K562 (cell line): Measurements from ENCODE around the gene DHX29. TPM values are rescaled to one million over a fixed set of nuclear protein-coding genes. Genes with fewer than 3 reads are reported as not detected.
"Not testable (repeated sequence)": the region's sequence is repeated elsewhere in the genome, so short reads cannot be mapped to it uniquely, and the experiment has no call there.

Experiments used
- ATAC-seq: fragments of 200-7000 bp; cut with Tn5 transposase; 3 replicates; pipeline ENCODE4 v1.9.1; 2020; ENCODE audit warnings: moderate library complexity
- BruUV-seq: library from RNA; stranded (reverse); fragments of 400-500 nt; replicated peaks from 2 replicates; lab custom pipeline; 2021; lab: Mats Ljungman, UMichigan
- CTCF ChIA-PET: fragments of 300-600 bp; formaldehyde crosslinking; extraction: SDS; loops from one replicate; lab custom pipeline; 2021; ENCODE audit warnings: low intra/inter-chr PET ratio; lab: Yijun Ruan, JAX
- POLR2A ChIA-PET: fragments of 300-600, 350-650 bp; sonication (Branson Sonifier 250); formaldehyde crosslinking; extraction: SDS; loops from one replicate; lab custom pipeline; 2021; ENCODE audit warnings: antibody characterized with exemption, inconsistent platforms; lab: Yijun Ruan, JAX
- DNase-seq, 4 experiments: peaks; one replicate each; pipeline versions ENCODE4 v3.0.0 to v3.0.0-alpha.2; 2011 to 2018; ENCODE audit warnings: low spot score in 3 of 4, mixed read lengths in 3 of 4; ENCODE audit errors: extremely low read depth in 1 of 4
- FAIRE-seq: peaks from 2 replicates; lab custom pipeline; 2011; peaks lifted over from hg19 to GRCh38; lab: Jason Lieb, UNC
- H2AFZ ChIP-seq: 2 replicates; pipeline ENCODE4 v1.6.0; 2011; ENCODE audit warnings: low read depth, low read length, control low read depth, inconsistent platforms
- H3K27ac ChIP-seq: fragments of 200-600 bp; 3 replicates; pipeline ENCODE4 v1.8.0; 2011; ENCODE audit warnings: low read depth, mild to moderate bottlenecking, control low read depth, inconsistent platforms, low read length, moderate library complexity, mixed read lengths; ENCODE audit errors: extremely low read depth
- H3K27me3 ChIP-seq, 2 experiments: fragments of 300-600 bp in 1 of 2; 2 replicates in 1 of 2; 3 replicates in 1 of 2; pipeline versions ENCODE4 v1.6.0 to v1.8.0; 2011; ENCODE audit warnings: inconsistent platforms in 2 of 2, low read length in 2 of 2, mild to moderate bottlenecking in 1 of 2, mixed read lengths in 1 of 2, moderate library complexity in 1 of 2; ENCODE audit not compliant: control insufficient read depth in 2 of 2, insufficient read depth in 2 of 2
- H3K36me3 ChIP-seq: fragments of 300-600 bp; 3 replicates; pipeline ENCODE4 v1.8.0; 2011; ENCODE audit warnings: mild to moderate bottlenecking, low read length, inconsistent platforms; ENCODE audit not compliant: control insufficient read depth, insufficient read depth
- H3K4me1 ChIP-seq, 2 experiments: fragments of 200-600 bp in 1 of 2; replicated peaks in 1 of 2; 2 replicates in 1 of 2; 3 replicates in 1 of 2; pipeline versions ENCODE4 v1.5.1 to v1.8.0; 2011; ENCODE audit warnings: inconsistent platforms in 2 of 2, low read length in 2 of 2, mild to moderate bottlenecking in 1 of 2, mixed read lengths in 1 of 2, moderate library complexity in 1 of 2; ENCODE audit not compliant: control insufficient read depth in 2 of 2, insufficient read depth in 2 of 2
- H3K4me2 ChIP-seq: 2 replicates; pipeline ENCODE4 v1.6.1; 2011; ENCODE audit warnings: low read length, control low read depth, inconsistent platforms, mixed read lengths; ENCODE audit not compliant: insufficient read depth
- H3K4me3 ChIP-seq: fragments of 200-600 bp; sonication (generic), shearing (Covaris generic); 2 replicates; pipeline ENCODE4 v1.5.1; 2016; ENCODE audit warnings: control low read depth, inconsistent platforms
- H3K79me2 ChIP-seq: fragments of 200-600 bp; 3 replicates; pipeline ENCODE4 v1.8.0; 2011; ENCODE audit warnings: low read length, inconsistent platforms; ENCODE audit not compliant: control insufficient read depth, insufficient read depth
- H3K9ac ChIP-seq, 2 experiments: 2 replicates each; pipeline versions ENCODE4 v1.6.0 to v1.6.1; 2011; ENCODE audit warnings: low read depth in 2 of 2, low read length in 2 of 2, control low read depth in 1 of 2, inconsistent platforms in 1 of 2, mild to moderate bottlenecking in 1 of 2, mixed read lengths in 1 of 2; ENCODE audit not compliant: insufficient read depth in 1 of 2
- H3K9me1 ChIP-seq: one replicate; pipeline ENCODE4 v1.6.0; 2011; ENCODE audit warnings: inconsistent platforms, mild to moderate bottlenecking, low read length, moderate library complexity; ENCODE audit not compliant: control insufficient read depth, insufficient read depth
- H3K9me3 ChIP-seq: replicated peaks from 2 replicates; pipeline ENCODE4 v1.5.1; 2011; ENCODE audit warnings: low read depth, low read length, inconsistent platforms; ENCODE audit not compliant: control insufficient read depth, insufficient read depth
- H4K20me1 ChIP-seq: replicated peaks from 2 replicates; pipeline ENCODE4 v1.6.1; 2011; ENCODE audit warnings: low read length, inconsistent platforms, mixed read lengths; ENCODE audit not compliant: control insufficient read depth, insufficient read depth
- ADNP ChIP-seq: fragments of 200-800 bp; sonication (Bioruptor generic); IDR thresholded peaks from 2 replicates; pipeline ENCODE4 v1.6.1; 2016; ENCODE audit warnings: missing genetic modification characterization, missing compliant biosample characterization
- ARID1B ChIP-seq: fragments of 450-650 bp; IDR thresholded peaks from 2 replicates; pipeline ENCODE4 v1.6.1; 2016; ENCODE audit warnings: antibody characterized with exemption, mild to moderate bottlenecking, inconsistent platforms
- BCOR ChIP-seq: fragments of 450-650 bp; IDR thresholded peaks from 2 replicates; pipeline ENCODE4 v1.6.1; 2016
- CBFA2T2 ChIP-seq: fragments of 450-650 bp; conservative IDR thresholded peaks from 2 replicates; pipeline ENCODE4 v1.6.1; 2017; ENCODE audit warnings: mild to moderate bottlenecking
- CBX5 ChIP-seq: IDR thresholded peaks from 2 replicates; pipeline ENCODE4 v1.6.1; 2014; ENCODE audit warnings: low read depth, borderline replicate concordance
- EGR1 ChIP-seq: fragments of 450-650 bp; conservative IDR thresholded peaks from 2 replicates; pipeline ENCODE4 v1.6.1; 2017; ENCODE audit warnings: mild to moderate bottlenecking
- GTF3C2 ChIP-seq: IDR thresholded peaks from 3 replicates; pipeline ENCODE4 v1.6.1; 2011; ENCODE audit warnings: borderline replicate concordance, mild to moderate bottlenecking, moderate library complexity; ENCODE audit not compliant: insufficient read length; ENCODE audit errors: extremely low read depth
- KDM1A ChIP-seq, 2 experiments: fragments of 450-650 bp; IDR thresholded peaks; 2 replicates each; pipeline ENCODE4 v1.6.1; 2016; ENCODE audit warnings: mild to moderate bottlenecking in 2 of 2
- MEF2A ChIP-seq: IDR thresholded peaks from 2 replicates; pipeline ENCODE4 v1.6.1; 2011; ENCODE audit warnings: low read depth, mild to moderate bottlenecking, low read length, moderate library complexity; ENCODE audit not compliant: control insufficient read depth
- NCOR1 ChIP-seq: fragments of 450-650 bp; IDR thresholded peaks from 2 replicates; pipeline ENCODE4 v1.6.1; 2016; ENCODE audit warnings: mild to moderate bottlenecking, moderate library complexity
- POLR2AphosphoS5 ChIP-seq: IDR thresholded peaks from 2 replicates; pipeline ENCODE4 v1.6.1; 2011; ENCODE audit warnings: mild to moderate bottlenecking, low read depth, low read length, moderate library complexity; ENCODE audit not compliant: control insufficient read depth, insufficient read depth
- TAL1 ChIP-seq: fragments of 450-650 bp; IDR thresholded peaks from 2 replicates; pipeline ENCODE4 v1.6.1; 2016; ENCODE audit warnings: mild to moderate bottlenecking
- TCF3 ChIP-seq: sonication (generic); formaldehyde crosslinking; IDR thresholded peaks from 2 replicates; pipeline ENCODE4 v1.4.0; 2020; ENCODE audit warnings: mild to moderate bottlenecking, missing genetic modification reagents
- TRIM24 ChIP-seq, 2 experiments: fragments of 450-650 bp; IDR thresholded peaks; 2 replicates each; pipeline ENCODE4 v1.6.1; 2016
- ZBTB17 ChIP-seq: fragments of 450-650 bp; formaldehyde crosslinking; IDR thresholded peaks from 2 replicates; pipeline ENCODE4 v1.4.0; 2020; ENCODE audit warnings: mild to moderate bottlenecking
- ZNF146 ChIP-seq: IDR thresholded peaks from one replicate; pipeline ENCODE4 v1.6.1; 2018; ENCODE audit warnings: missing compliant biosample characterization; ENCODE audit not compliant: unreplicated experiment
- ZNF764 ChIP-seq: fragments of 250-450 bp; sonication (Bioruptor Pico); IDR thresholded peaks from 2 replicates; pipeline ENCODE4 v1.4.0; 2020; ENCODE audit warnings: low read depth, mild to moderate bottlenecking, moderate library complexity
- WGBS: fragments of 100-300 bp; shearing (Covaris generic); methylation state at CpG from one replicate; pipeline ENCODE4 v1.1.6; 2016; ENCODE audit warnings: low coverage, mixed read lengths; ENCODE audit not compliant: insufficient coverage; ENCODE audit errors: missing lambda C conversion rate; 5-methylcytosine and 5-hydroxymethylcytosine counted together
- in situ Hi-C: fragments of 300-500 bp; cut with MboI; formaldehyde crosslinking; loops from 4 replicates; pipeline ENCODE4 v1.15.0; 2018; ENCODE audit warnings: inconsistent platforms, mixed read lengths
- intact Hi-C: fragments of 100-400 bp; cut with micrococcal nuclease; formaldehyde crosslinking; loops from 2 replicates; pipeline ENCODE4 v1.14.2; 2022
- polyA plus RNA-seq, 8 experiments: library from polyadenylated mRNA; depleted of rRNA in 4 of 8; stranded (reverse) in 5 of 8; unstranded in 3 of 8; fragments of >200 nt; fragmentation: Nextera tagmentation in 2 of 8; fragmentation: Illumina TruSeq in 1 of 8; extraction: Ambion mirVana in 2 of 8; extraction: Trizol in 1 of 8; gene quantifications; 2 replicates each; pipeline versions ENCODE4 v1.2.1 to v1.2.3, GENCODE V29; 2011 to 2014; ENCODE audit warnings: inconsistent platforms in 1 of 8, missing spikeins in 1 of 8
- total RNA-seq, 7 experiments: library from RNA; depleted of rRNA in 6 of 7; stranded (reverse); fragments of >200 nt in 6 of 7; fragmentation: Illumina TruSeq in 2 of 7; extraction: Trizol in 2 of 7; gene quantifications; 2 replicates each; pipeline versions ENCODE4 v1.2.1 to v1.2.3, GENCODE V29; 2011 to 2021; ENCODE audit warnings: low replicate concordance in 1 of 7

Gene DHX29
- total and polyA plus RNA-seq, 9 of the 15 experiments (the other 6 are each of a cell fraction or from before 2014, with no cell fraction given), result 7.5 to 42.1 (median 25.0) TPM

GRCh38 chr5:55318237-55318636 is 10.7 kb upstream of the DHX29 start:
- not testable (repeated sequence) for FAIRE-seq, BruUV-seq

GRCh38 chr5:55316837-55317236 is 9.3 kb upstream of the DHX29 start:
- BruUV-seq, result no TSS peak
- in situ Hi-C loops, result no loop called here
- CTCF ChIA-PET, result no interaction called here
- Histone ChIP-seq H3K9me3 (peaks cover 4% of the 10 kb centered on the region; the same call in 1 of the 2 replicates), H3K27ac (no peak overlapping the region), H3K9ac (no peak overlapping the region), H2AFZ (no peak overlapping the region), H3K4me2 (no peak overlapping the region), H3K27me3 (no peaks in the 10 kb centered on the region), H3K4me1 (no peaks in the 10 kb centered on the region; a peak in 1 of 5 replicates), H3K79me2 (peaks cover 99% of the 10 kb centered on the region), H4K20me1 (no peaks in the 10 kb centered on the region), H3K9me1 (no peaks in the 10 kb centered on the region), H3K4me3 (no peak overlapping the region), H3K36me3 (peaks cover 28% of the 10 kb centered on the region)
- POLR2A ChIA-PET, result no interaction called here
- intact Hi-C loops, result no loop called here
- peak; percentile 54 for FAIRE-seq
- peak in 1 of 4 experiments; percentile 39 for DNase-seq
- peak; percentile 61 for ATAC-seq
- TF ChIP-seq ZBTB17, result no peak
- peak; percentile 45; the same call in 1 of the 2 replicates for TF ChIP-seq TAL1
- TF ChIP-seq TRIM24 (IDR thresholded peaks at IDR 0.05), result peak; percentile 38 to 60; a peak in 3 of 4 replicates
- TF ChIP-seq CBX5, result no peak
- TF ChIP-seq ADNP (tag), result no peak
- peak; percentile 56 for TF ChIP-seq CBFA2T2
- peak; percentile 60; the same call in 1 of the 2 replicates for TF ChIP-seq ARID1B
- 0 out of 2 replicates have a peak, but pooled peaks have one; percentile 34 for TF ChIP-seq POLR2AphosphoS5
- TF ChIP-seq TCF3 (CRISPR knock-in tag), result peak; percentile 57
- TF ChIP-seq NCOR1, result peak; percentile 16; the same call in 1 of the 2 replicates
- no peak for TF ChIP-seq MEF2A
- no peak for TF ChIP-seq GTF3C2
- TF ChIP-seq EGR1, result 0 out of 2 replicates have a peak, but pooled peaks have one; percentile 18
- TF ChIP-seq ZNF764, result no peak

More at GRCh38 chr5:55318237-55318636, 10.7 kb upstream of the DHX29 start:
- TF ChIP-seq KDM1A (IDR thresholded peaks at IDR 0.05) (peak in 1 of 2 experiments; percentile 38; a peak in 1 of 4 replicates), ZNF146 (CRISPR knock-in tag) (peak; percentile 95), BCOR (peak; percentile 50)
- TF ChIP-seq, all 486 proteins: peak for 3; not testable (repeated sequence) for 483
- CTCF ChIA-PET, H3K27ac ChIP-seq, ATAC-seq, H3K9me1 ChIP-seq, H3K9ac ChIP-seq, H2AFZ ChIP-seq, H3K9me3 ChIP-seq, H3K4me3 ChIP-seq, H3K4me1 ChIP-seq, H4K20me1 ChIP-seq, in situ Hi-C loops, H3K4me2 ChIP-seq, intact Hi-C loops, DNase-seq, H3K27me3 ChIP-seq: not testable (repeated sequence)
- POLR2A ChIA-PET, result interaction anchor here (0.7 to 1.1 kb wide), 3 partner anchors 8 to 95 kb away, joined by 3 to 4 read pairs (median 3); partner anchors contain the start of genes DHX29 and MTREX
- 69% methylated on average over 4 of the region's 4 CpGs for WGBS
- H3K79me2 ChIP-seq, result peaks cover 99% of the 10 kb centered on the region
- H3K36me3 ChIP-seq, result peaks cover 38% of the 10 kb centered on the region
